Endothelial cell of umbilical vein (primary cell): ENCODE measurements around the gene PDE1C. TPM values are rescaled to one million over a fixed set of nuclear protein-coding genes. Genes with fewer than 3 reads are reported as not detected.

Experiments
- BruUV-seq: library from RNA; stranded (reverse); fragments of 400-500 nt; replicated peaks from 2 replicates; lab custom pipeline; 2021; lab: Mats Ljungman, UMichigan
- CTCF ChIA-PET: fragments of 300-600, 350-600 bp; sonication (Branson Sonifier 250); formaldehyde crosslinking; loops from one replicate; lab custom pipeline; 2021; ENCODE audit warnings: antibody characterized with exemption, inconsistent platforms; lab: Charles Lee
- POLR2A ChIA-PET: fragments of 300-600, 350-600 bp; sonication (Branson Sonifier 250); formaldehyde crosslinking; loops from one replicate; lab custom pipeline; 2021; ENCODE audit warnings: antibody characterized with exemption, inconsistent platforms; lab: Charles Lee
- DNase-seq: peaks from one replicate; pipeline ENCODE4 v3.0.0-alpha.2; 2011; ENCODE audit warnings: low read depth, low spot score
- FAIRE-seq: peaks from 2 replicates; lab custom pipeline; 2011; peaks lifted over from hg19 to GRCh38; lab: Jason Lieb, UNC
- H2AFZ ChIP-seq: 2 replicates; pipeline ENCODE4 v1.6.0; 2012; ENCODE audit warnings: low read depth, low read length, control low read depth, inconsistent platforms
- H3K27ac ChIP-seq: 2 replicates; pipeline ENCODE4 v1.5.1; 2011; ENCODE audit warnings: low read depth, mild to moderate bottlenecking, control low read depth, low read length, moderate library complexity; ENCODE audit not compliant: insufficient read depth
- H3K27me3 ChIP-seq, 2 experiments: 2 replicates each; pipeline versions ENCODE4 v1.6.0 to v1.6.1; 2011; ENCODE audit warnings: low read length in 2 of 2, mixed read lengths in 1 of 2; ENCODE audit not compliant: control insufficient read depth in 2 of 2, insufficient read depth in 2 of 2
- H3K36me3 ChIP-seq, 2 experiments: 2 replicates in 1 of 2; 3 replicates in 1 of 2; pipeline ENCODE4 v1.5.1; 2011; ENCODE audit warnings: low read length in 2 of 2, mild to moderate bottlenecking in 1 of 2, moderate library complexity in 1 of 2; ENCODE audit not compliant: control insufficient read depth in 2 of 2, insufficient read depth in 2 of 2; ENCODE audit errors: extremely low read depth in 1 of 2
- H3K4me1 ChIP-seq: 3 replicates; pipeline ENCODE4 v1.5.1; 2011; ENCODE audit warnings: mild to moderate bottlenecking, low read length; ENCODE audit not compliant: control insufficient read depth, insufficient read depth; ENCODE audit errors: extremely low read depth
- H3K4me2 ChIP-seq: 2 replicates; pipeline ENCODE4 v1.6.1; 2011; ENCODE audit warnings: low read length, control low read depth, mixed read lengths; ENCODE audit not compliant: insufficient read depth
- H3K4me3 ChIP-seq, 3 experiments: fragments of 200-600 bp in 1 of 3; sonication (generic), shearing (Covaris generic) in 1 of 3; replicated peaks in 1 of 3; 2 replicates each; pipeline ENCODE4 v1.5.1; 2011 to 2016; ENCODE audit warnings: control low read depth in 3 of 3, low read length in 3 of 3, mild to moderate bottlenecking in 2 of 3, inconsistent platforms in 1 of 3, low read depth in 1 of 3, moderate library complexity in 1 of 3; ENCODE audit not compliant: insufficient read depth in 1 of 3
- H3K79me2 ChIP-seq: 2 replicates; pipeline ENCODE4 v1.6.0; 2012; ENCODE audit warnings: low read length, inconsistent platforms; ENCODE audit not compliant: control insufficient read depth, insufficient read depth
- H3K9ac ChIP-seq: replicated peaks from 2 replicates; pipeline ENCODE3; 2011; ENCODE audit warnings: low read length, control low read depth; ENCODE audit not compliant: insufficient read depth; ENCODE audit errors: extremely low read depth
- H3K9me1 ChIP-seq: replicated peaks from 3 replicates; pipeline ENCODE4 v1.6.0; 2011; ENCODE audit warnings: mild to moderate bottlenecking, low read length; ENCODE audit not compliant: control insufficient read depth, insufficient read depth; ENCODE audit errors: extremely low read depth
- H3K9me3 ChIP-seq: replicated peaks from 2 replicates; pipeline ENCODE4 v1.5.1; 2012; ENCODE audit warnings: low read length, inconsistent platforms; ENCODE audit not compliant: control insufficient read depth, insufficient read depth
- H4K20me1 ChIP-seq: replicated peaks from 2 replicates; pipeline ENCODE3; 2011; ENCODE audit warnings: mild to moderate bottlenecking, low read length; ENCODE audit not compliant: control insufficient read depth, insufficient read depth; ENCODE audit errors: extremely low read depth
- CTCF ChIP-seq, 2 donors: IDR thresholded peaks; 1 replicate in 1 of 2; 2 replicates in 1 of 2; pipeline ENCODE4 v1.5.1; 2011; ENCODE audit warnings: low read length in 2 of 2, mild to moderate bottlenecking in 2 of 2, moderate library complexity in 2 of 2, control low read depth in 1 of 2, inconsistent platforms in 1 of 2, low read depth in 1 of 2; ENCODE audit not compliant: insufficient read depth in 1 of 2; ENCODE audit errors: extremely low read depth in 1 of 2
- EZH2 ChIP-seq: IDR thresholded peaks from 2 replicates; pipeline ENCODE4 v1.6.1; 2012; ENCODE audit warnings: borderline replicate concordance, low read depth, mild to moderate bottlenecking, moderate library complexity, low read length, inconsistent platforms; ENCODE audit not compliant: severe bottlenecking
- FOS ChIP-seq: IDR thresholded peaks from 2 replicates; pipeline ENCODE4 v1.6.1; 2011; ENCODE audit warnings: mild to moderate bottlenecking, low read length, moderate library complexity, borderline replicate concordance; ENCODE audit not compliant: insufficient read depth
- GATA2 ChIP-seq: IDR thresholded peaks from 2 replicates; pipeline ENCODE4 v1.7.0; 2011; ENCODE audit warnings: low read depth, mild to moderate bottlenecking, moderate library complexity, mixed read lengths, low read length; ENCODE audit not compliant: insufficient read length, insufficient read depth
- JUN ChIP-seq: IDR thresholded peaks from 2 replicates; pipeline ENCODE4 v1.6.1; 2011; ENCODE audit warnings: borderline replicate concordance, low read depth; ENCODE audit not compliant: insufficient read length, insufficient read depth
- MAX ChIP-seq: IDR thresholded peaks from 2 replicates; pipeline ENCODE4 v1.6.1; 2011; ENCODE audit not compliant: insufficient read depth, insufficient read length
- MYC ChIP-seq: IDR thresholded peaks from one replicate; pipeline ENCODE4 v1.6.1; 2011; ENCODE audit warnings: mild to moderate bottlenecking, low read depth, low read length
- POLR2A ChIP-seq: IDR thresholded peaks from 2 replicates; pipeline ENCODE4 v1.6.1; 2012; ENCODE audit warnings: low read depth, mild to moderate bottlenecking, control low read depth, low read length
- dilution Hi-C: fragments of 300-500 bp; cut with MboI; formaldehyde crosslinking; loops from one replicate; pipeline ENCODE4 v1.15.0; 2019; ENCODE audit warnings: low sequenced_read_pairs; ENCODE audit not compliant: extremely low pct_ligation_motif_present
- intact Hi-C: fragments of 100-400 bp; cut with micrococcal nuclease; formaldehyde crosslinking; loops from one replicate; pipeline ENCODE4 v1.10.0; 2022
- polyA plus RNA-seq, 4 experiments: library from polyadenylated mRNA; depleted of rRNA in 3 of 4; stranded (reverse) in 3 of 4; unstranded in 1 of 4; fragments of >200 nt; gene quantifications; 2 replicates each; pipeline versions ENCODE4 v1.2.1 to v1.2.3, GENCODE V29; 2011 to 2012; ENCODE audit warnings: missing spikeins in 1 of 4
- total RNA-seq: library from RNA; stranded (reverse); gene quantifications from 2 replicates; pipeline ENCODE4 v1.2.3, GENCODE V29; 2021

Gene PDE1C
- total and polyA plus RNA-seq, 2 donors (not counting 3 experiments of a cell fraction or from before 2014, with no cell fraction given) = 0.90 to 3.1 TPM

GRCh38 chr7:31950091-31950755 is 120.0 kb downstream of the PDE1C start:
- ChIA-PET POLR2A (no interaction called here), CTCF (interaction anchor here (0.9 to 1.6 kb wide), 4 partner anchors 11 to 214 kb away, joined by 3 to 5 read pairs (median 3); no protein-coding TSS in a partner anchor)
- intact Hi-C loops (no loop called here), dilution Hi-C loops (no loop called here)
- TF ChIP-seq EZH2 (no peak), JUN (no peak), CTCF (IDR thresholded peaks at IDR 0.05; ENCODE audit: extremely low read depth in 1 of 2, insufficient read depth in 1 of 2, low read depth in 1 of 2, low read length in 2 of 2) (no peak), MYC (no peak), FOS (peak; percentile 38), MAX (no peak), POLR2A (no peak), GATA2 (peak; percentile 92)
- DNase-seq = no peak
- no TSS peak for BruUV-seq
- no peaks in the 10 kb centered on the region for H3K9me3 ChIP-seq
- no peaks in the 10 kb centered on the region for H3K4me1 ChIP-seq
- H3K79me2 ChIP-seq = no peaks in the 10 kb centered on the region
- no peaks in the 10 kb centered on the region for H4K20me1 ChIP-seq
- H3K9ac ChIP-seq = no peak overlapping the region
- no peaks in the 10 kb centered on the region for H3K9me1 ChIP-seq
- H3K4me2 ChIP-seq = no peak overlapping the region
- no peaks in the 10 kb centered on the region for H3K36me3 ChIP-seq
- no peak overlapping the region for H2AFZ ChIP-seq
- no peak overlapping the region for H3K4me3 ChIP-seq
- no peak for FAIRE-seq
- H3K27ac ChIP-seq = no peak overlapping the region
- no peaks in the 10 kb centered on the region for H3K27me3 ChIP-seq
